PFSK-1 (cell line): Measurements from ENCODE around the gene RNF31.

Source experiments
- FOXP2 ChIP-seq: optimal IDR thresholded peaks from 2 replicates; pipeline ENCODE3; 2011; ENCODE audit warnings: borderline replicate concordance, control low read depth, inconsistent platforms; ENCODE audit not compliant: insufficient read depth; ENCODE audit errors: extremely low read length, extremely low read depth
- POLR2AphosphoS5 ChIP-seq: IDR thresholded peaks from 2 replicates; pipeline ENCODE4 v1.6.1; 2012; ENCODE audit warnings: low read depth, mild to moderate bottlenecking, control low read depth, low read length, moderate library complexity
- SIN3A ChIP-seq: IDR thresholded peaks from 2 replicates; pipeline ENCODE4 v1.6.1; 2012; ENCODE audit warnings: mild to moderate bottlenecking, low read length, moderate library complexity, borderline replicate concordance; ENCODE audit not compliant: insufficient read depth
- TAF1 ChIP-seq: IDR thresholded peaks from 2 replicates; pipeline ENCODE4 v1.6.1; 2012; ENCODE audit warnings: low read length, control low read depth, borderline replicate concordance; ENCODE audit not compliant: insufficient read depth
- TF ChIP-seq, protein P1 (sequence below), 2 experiments: IDR thresholded peaks; 2 replicates each; pipeline versions ENCODE4 v1.6.1 to v1.8.0; 2011 to 2012; ENCODE audit warnings: low read depth in 2 of 2, low read length in 2 of 2, control low read depth in 1 of 2, inconsistent platforms in 1 of 2, mild to moderate bottlenecking in 1 of 2, moderate library complexity in 1 of 2; ENCODE audit not compliant: insufficient read depth in 1 of 2

Gene RNF31

DNA sequence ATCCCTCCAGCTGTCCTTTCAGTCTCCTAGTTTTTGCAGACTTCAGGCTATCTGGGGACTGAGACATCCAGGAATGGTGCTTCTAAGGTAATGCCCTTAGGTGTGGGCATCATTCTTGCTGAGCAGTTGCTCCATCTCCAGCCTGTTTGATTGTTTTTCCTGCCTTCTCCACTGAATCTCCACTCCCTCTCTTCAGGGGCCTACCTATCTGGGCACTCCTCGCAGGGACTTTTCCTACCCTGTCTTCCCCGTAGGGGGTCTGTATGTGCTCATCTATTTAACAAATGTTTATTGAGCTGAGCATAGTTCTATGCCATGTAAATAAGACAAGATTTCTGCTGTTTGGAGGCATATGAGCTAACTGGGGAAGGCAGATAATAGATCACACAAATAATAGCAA lies 14.3 kb upstream of the RNF31 start:
- no peak for TF ChIP-seq POLR2AphosphoS5
- TF ChIP-seq SIN3A: no peak

DNA sequence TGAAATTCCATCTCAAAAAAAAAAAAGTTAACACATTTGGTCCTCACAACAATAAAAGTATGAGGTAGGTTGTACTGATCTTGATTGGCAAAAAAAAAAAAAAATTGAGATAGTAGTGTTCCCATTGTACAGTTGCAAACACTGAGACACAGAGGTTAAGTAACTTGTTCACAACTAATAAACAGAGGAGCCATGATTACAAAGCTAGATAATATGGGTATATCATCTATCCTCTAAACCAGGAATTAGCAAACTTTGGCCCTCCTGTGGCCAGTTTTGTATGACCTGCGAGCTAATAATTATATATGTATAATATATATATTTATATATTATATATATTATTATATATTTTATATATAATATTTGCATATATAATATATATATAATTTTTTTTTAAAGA lies 13.6 kb upstream of the RNF31 start:
- TF ChIP-seq FOXP2: no peak
- no peak for TF ChIP-seq POLR2AphosphoS5
- no peak for TF ChIP-seq TAF1
- no peak for TF ChIP-seq SIN3A
- TF ChIP-seq, protein P1, sequence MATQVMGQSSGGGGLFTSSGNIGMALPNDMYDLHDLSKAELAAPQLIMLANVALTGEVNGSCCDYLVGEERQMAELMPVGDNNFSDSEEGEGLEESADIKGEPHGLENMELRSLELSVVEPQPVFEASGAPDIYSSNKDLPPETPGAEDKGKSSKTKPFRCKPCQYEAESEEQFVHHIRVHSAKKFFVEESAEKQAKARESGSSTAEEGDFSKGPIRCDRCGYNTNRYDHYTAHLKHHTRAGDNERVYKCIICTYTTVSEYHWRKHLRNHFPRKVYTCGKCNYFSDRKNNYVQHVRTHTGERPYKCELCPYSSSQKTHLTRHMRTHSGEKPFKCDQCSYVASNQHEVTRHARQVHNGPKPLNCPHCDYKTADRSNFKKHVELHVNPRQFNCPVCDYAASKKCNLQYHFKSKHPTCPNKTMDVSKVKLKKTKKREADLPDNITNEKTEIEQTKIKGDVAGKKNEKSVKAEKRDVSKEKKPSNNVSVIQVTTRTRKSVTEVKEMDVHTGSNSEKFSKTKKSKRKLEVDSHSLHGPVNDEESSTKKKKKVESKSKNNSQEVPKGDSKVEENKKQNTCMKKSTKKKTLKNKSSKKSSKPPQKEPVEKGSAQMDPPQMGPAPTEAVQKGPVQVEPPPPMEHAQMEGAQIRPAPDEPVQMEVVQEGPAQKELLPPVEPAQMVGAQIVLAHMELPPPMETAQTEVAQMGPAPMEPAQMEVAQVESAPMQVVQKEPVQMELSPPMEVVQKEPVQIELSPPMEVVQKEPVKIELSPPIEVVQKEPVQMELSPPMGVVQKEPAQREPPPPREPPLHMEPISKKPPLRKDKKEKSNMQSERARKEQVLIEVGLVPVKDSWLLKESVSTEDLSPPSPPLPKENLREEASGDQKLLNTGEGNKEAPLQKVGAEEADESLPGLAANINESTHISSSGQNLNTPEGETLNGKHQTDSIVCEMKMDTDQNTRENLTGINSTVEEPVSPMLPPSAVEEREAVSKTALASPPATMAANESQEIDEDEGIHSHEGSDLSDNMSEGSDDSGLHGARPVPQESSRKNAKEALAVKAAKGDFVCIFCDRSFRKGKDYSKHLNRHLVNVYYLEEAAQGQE (IDR thresholded peaks at IDR 0.05; ENCODE audit: insufficient read depth in 1 of 2, low read depth in 2 of 2, low read length in 2 of 2): no peak

DNA sequence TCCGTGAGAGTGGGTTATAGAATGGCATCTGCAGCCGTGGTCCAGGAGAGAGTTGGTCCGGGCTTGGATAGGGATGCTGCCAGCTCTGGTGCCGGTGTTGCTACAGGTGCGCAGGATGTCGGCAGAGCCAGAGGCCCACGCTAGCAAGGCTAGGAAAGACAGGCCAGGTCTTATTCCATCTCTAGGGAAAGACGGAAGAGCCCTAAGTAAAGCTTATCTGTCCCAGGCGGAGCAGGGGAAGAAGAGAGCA lies 11.8 kb upstream of the RNF31 start:
- TF ChIP-seq SIN3A: no peak
- TF ChIP-seq POLR2AphosphoS5: no peak
- no peak for TF ChIP-seq FOXP2
- TF ChIP-seq TAF1: no peak
- TF ChIP-seq, protein P1 (IDR thresholded peaks at IDR 0.05; ENCODE audit: insufficient read depth in 1 of 2, low read depth in 2 of 2, low read length in 2 of 2): no peak

DNA sequence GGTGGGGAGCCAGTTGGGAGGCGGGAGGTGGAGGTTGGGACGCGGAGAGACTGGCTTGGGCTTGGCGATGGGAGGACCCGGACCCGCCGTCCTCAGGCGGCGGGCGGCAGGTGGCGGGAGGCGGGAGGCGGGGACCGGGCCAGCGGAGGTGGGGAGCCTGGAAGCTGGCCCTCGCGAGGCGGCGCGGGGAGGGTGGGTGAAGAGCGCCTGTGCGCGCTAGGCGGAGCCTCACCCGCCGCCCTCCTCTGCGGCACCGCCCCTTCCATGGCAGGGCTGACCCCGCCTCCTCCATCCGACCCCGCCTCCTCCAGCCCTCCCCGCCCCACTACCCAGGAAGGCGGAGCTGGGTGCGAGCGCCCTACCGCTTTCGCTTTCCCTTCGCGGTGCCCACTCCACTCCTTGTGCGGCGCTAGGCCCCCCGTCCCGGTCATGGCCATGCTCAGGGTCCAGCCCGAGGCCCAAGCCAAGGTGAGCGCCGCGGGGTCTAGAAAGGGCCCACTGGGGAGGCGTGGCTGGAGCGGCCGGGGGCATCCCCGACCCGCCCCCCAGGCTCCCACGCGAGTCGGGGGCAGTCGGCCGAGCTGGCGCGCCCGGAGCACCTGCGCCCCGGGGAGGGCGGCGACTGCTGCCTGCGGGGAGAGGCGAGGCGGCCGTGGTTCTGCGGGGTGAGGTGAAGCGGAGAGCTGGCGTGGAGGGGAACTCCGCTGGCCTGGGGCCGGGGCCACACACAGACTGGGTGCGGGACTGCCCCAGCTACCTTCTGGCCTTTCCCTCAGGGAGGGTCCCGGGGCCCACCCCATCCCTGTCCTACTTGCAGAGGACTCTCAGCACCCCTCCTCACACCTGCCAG lies 11.2 kb upstream of the RNF31 start, which contains the start of gene PSME1:
PSME1 (plus strand) TSS at position 361 of the 850 bp plus-strand sequence; CDS start at position 430, 69 bp downstream.
- TF ChIP-seq TAF1: no peak
- TF ChIP-seq, protein P1 (IDR thresholded peaks at IDR 0.05; ENCODE audit: insufficient read depth in 1 of 2, low read depth in 2 of 2, low read length in 2 of 2): no peak
- peak; percentile 59 for TF ChIP-seq POLR2AphosphoS5
- no peak for TF ChIP-seq SIN3A
- no peak for TF ChIP-seq FOXP2

DNA sequence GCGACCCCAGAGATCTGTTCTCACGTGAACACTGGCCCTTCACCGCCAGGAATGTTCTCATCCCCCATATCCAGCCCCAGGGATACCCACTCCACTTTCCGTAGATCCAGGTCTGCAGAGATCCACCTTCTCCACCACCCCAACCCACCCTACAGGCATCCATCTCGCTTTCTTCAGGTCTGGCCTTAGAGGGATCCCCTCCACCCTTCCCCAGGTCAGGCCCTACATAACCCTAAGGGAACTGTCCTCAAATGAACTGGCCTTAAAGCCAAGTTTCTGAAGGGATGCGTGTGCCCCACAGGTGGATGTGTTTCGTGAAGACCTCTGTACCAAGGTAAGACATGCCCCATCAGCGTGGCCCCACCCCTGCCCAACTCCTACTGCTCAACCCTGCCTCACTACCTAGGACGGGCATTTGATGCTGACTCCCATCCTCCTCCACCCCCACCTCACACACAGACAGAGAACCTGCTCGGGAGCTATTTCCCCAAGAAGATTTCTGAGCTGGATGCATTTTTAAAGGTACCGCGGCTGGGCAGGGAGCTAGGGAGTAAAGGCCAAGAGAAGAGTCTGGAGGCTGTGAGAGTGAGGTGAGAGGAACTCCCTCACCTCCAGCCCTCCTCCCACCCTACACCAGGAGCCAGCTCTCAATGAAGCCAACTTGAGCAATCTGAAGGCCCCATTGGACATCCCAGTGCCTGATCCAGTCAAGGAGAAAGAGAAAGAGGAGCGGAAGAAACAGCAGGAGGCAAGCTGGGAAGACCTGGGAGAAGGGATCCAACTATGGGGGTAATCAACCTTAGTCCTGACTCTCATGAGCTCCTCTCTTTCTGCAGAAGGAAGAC lies 10.4 kb upstream of the RNF31 start:
- no peak for TF ChIP-seq FOXP2
- no peak for TF ChIP-seq SIN3A
- no peak for TF ChIP-seq TAF1
- no peak for TF ChIP-seq POLR2AphosphoS5
- TF ChIP-seq, protein P1 (IDR thresholded peaks at IDR 0.05; ENCODE audit: insufficient read depth in 1 of 2, low read depth in 2 of 2, low read length in 2 of 2): no peak
